Upper lobe of left lung (tissue), 6 donors: ENCODE results near the gene NODAL. TPM values are rescaled to one million over a fixed set of nuclear protein-coding genes. Genes with fewer than 3 reads are reported as not detected.

ENCODE experiments used
- ATAC-seq, 2 donors: fragments of 200-7000 bp; cut with Tn5 transposase; one replicate each; pipeline ENCODE4 v1.9.1; 2022; ENCODE audit warnings: mild to moderate bottlenecking in 2 of 2, moderate library complexity in 2 of 2; ENCODE audit not compliant: low FRiP score in 2 of 2
- DNase-seq, 2 donors: peaks; one replicate each; pipeline ENCODE4 v3.0.0-alpha.2; 2019 to 2020
- H3K27ac ChIP-seq, 4 donors: fragments of 200-600 bp; sonication (generic); one replicate each; pipeline ENCODE4 v1.5.1; 2016 to 2019
- H3K27me3 ChIP-seq, 4 donors: fragments of 200-600 bp; sonication (generic); one replicate each; pipeline ENCODE4 v1.5.1; 2017 to 2019
- H3K36me3 ChIP-seq, 4 donors: fragments of 200-600 bp; sonication (generic); one replicate each; pipeline ENCODE4 v1.5.1; 2016 to 2019
- H3K4me1 ChIP-seq, 4 donors: fragments of 200-600 bp; sonication (generic); one replicate each; pipeline ENCODE4 v1.5.1; 2018 to 2019
- H3K4me3 ChIP-seq, 4 donors: fragments of 200-600 bp; sonication (generic); one replicate each; pipeline ENCODE4 v1.5.1; 2017 to 2019; ENCODE audit warnings: mild to moderate bottlenecking in 2 of 4, moderate library complexity in 1 of 4
- H3K9me3 ChIP-seq, 4 donors: fragments of 200-600 bp; sonication (generic); one replicate each; pipeline ENCODE4 v1.5.1; 2018 to 2019
- EP300 ChIP-seq, 4 donors: sonication (generic); formaldehyde crosslinking; IDR thresholded peaks; one replicate each; pipeline ENCODE4 v1.5.1; 2017; ENCODE audit warnings: antibody characterized with exemption in 4 of 4, control low read depth in 2 of 4
- POLR2A ChIP-seq, 4 donors: fragments of 450-650 bp; IDR thresholded peaks; one replicate each; pipeline ENCODE4 v1.5.1; 2016 to 2017; ENCODE audit warnings: antibody characterized with exemption in 4 of 4, mild to moderate bottlenecking in 2 of 4
- POLR2AphosphoS5 ChIP-seq, 2 donors: sonication (generic); formaldehyde crosslinking; IDR thresholded peaks; one replicate each; pipeline ENCODE4 v1.5.1; 2017; ENCODE audit warnings: antibody characterized with exemption in 2 of 2
- WGBS, 2 donors: methylation state at CpG; one replicate each; pipeline ENCODE4 v1.1.5; 2017 to 2018; 5-methylcytosine and 5-hydroxymethylcytosine counted together
- total RNA-seq, 6 donors: library from RNA; depleted of rRNA in 4 of 6; stranded (reverse); fragments of >200 nt in 4 of 6; gene quantifications; one replicate each; pipeline versions ENCODE4 v1.1.0 to v1.2.1, GENCODE V29; 2016 to 2021
- TF ChIP-seq, protein P1 (sequence below), 6 experiments: fragments of 450-650 bp in 4 of 6; fragments of 200-600 bp in 2 of 6; sonication (generic) in 2 of 6; IDR thresholded peaks; one replicate each; pipeline ENCODE4 v1.5.1; 2016 to 2019; ENCODE audit warnings: antibody characterized with exemption in 6 of 6
- donor health status: DM: no; HTN: no; CAD: no; lungs with moderate emphysema.
- donor health status: DM: no; HTN: yes; CAD: no; lungs with severe emphysema.

NODAL gene
- total RNA-seq, 6 donors from 2014 or later, result not detected

- Histone ChIP-seq H3K9me3 (no peaks in the 10 kb centered on the region), H3K27ac (peak overlapping the region; percentile 80 to 91 (median 90)), H3K4me1 (peaks cover 51 to 69% (median 58%) of the 10 kb centered on the region in 4 donors), H3K27me3 (peaks cover 0 to 10% (median 1%) of the 10 kb centered on the region in 4 donors), H3K36me3 (peaks cover 0 to 15% (median 3%) of the 10 kb centered on the region in 4 donors), H3K4me3 (peak overlapping the region in 1 of 4 donors; percentile 75)
- TF ChIP-seq, protein P1, sequence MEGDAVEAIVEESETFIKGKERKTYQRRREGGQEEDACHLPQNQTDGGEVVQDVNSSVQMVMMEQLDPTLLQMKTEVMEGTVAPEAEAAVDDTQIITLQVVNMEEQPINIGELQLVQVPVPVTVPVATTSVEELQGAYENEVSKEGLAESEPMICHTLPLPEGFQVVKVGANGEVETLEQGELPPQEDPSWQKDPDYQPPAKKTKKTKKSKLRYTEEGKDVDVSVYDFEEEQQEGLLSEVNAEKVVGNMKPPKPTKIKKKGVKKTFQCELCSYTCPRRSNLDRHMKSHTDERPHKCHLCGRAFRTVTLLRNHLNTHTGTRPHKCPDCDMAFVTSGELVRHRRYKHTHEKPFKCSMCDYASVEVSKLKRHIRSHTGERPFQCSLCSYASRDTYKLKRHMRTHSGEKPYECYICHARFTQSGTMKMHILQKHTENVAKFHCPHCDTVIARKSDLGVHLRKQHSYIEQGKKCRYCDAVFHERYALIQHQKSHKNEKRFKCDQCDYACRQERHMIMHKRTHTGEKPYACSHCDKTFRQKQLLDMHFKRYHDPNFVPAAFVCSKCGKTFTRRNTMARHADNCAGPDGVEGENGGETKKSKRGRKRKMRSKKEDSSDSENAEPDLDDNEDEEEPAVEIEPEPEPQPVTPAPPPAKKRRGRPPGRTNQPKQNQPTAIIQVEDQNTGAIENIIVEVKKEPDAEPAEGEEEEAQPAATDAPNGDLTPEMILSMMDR (IDR thresholded peaks at IDR 0.05), result no peak
- TF ChIP-seq POLR2AphosphoS5 (IDR thresholded peaks at IDR 0.05), result peak; percentile 58 to 67
- no peak for TF ChIP-seq POLR2A (IDR thresholded peaks at IDR 0.05)
- DNase-seq (peak; percentile 38 to 44), ATAC-seq (peak in 1 of 2 donors; percentile 62)
- WGBS, 2 donors, result 44 to 46% methylated on average over 3 to 7 of the region's 7 CpGs
Observed at GRCh38 chr10:70481831-70482530, 40.5 kb upstream of the NODAL start.

DNA sequence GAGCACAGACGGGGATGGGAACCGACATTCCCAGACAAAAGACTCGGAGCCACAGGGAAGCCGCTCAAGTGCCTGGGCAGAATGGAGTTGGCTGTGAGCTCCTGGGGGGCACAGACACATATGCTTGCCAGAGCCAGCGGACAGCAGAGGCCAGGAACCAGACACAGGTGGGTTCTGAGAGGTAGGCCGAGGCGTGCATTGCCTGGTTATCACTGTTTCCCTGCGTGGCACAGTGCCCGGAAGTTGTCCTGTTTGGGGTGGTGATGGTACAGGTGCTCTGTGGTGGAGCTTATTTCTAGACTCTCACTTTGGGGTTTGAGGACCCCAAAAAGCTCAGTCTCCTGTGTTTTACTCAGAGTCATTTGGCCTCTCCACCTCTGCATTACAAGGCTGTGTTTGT, 39.6 kb upstream of the NODAL start:
- Histone ChIP-seq H3K27ac (peak overlapping the region; percentile 80 to 91 (median 90)), H3K9me3 (no peaks in the 10 kb centered on the region), H3K4me1 (peaks cover 48 to 69% (median 58%) of the 10 kb centered on the region in 4 donors), H3K36me3 (peaks cover 0 to 8% (median 3%) of the 10 kb centered on the region in 4 donors), H3K27me3 (peaks cover 0 to 10% (median 1%) of the 10 kb centered on the region in 4 donors), H3K4me3 (peak overlapping the region in 1 of 4 donors; percentile 75)
- no peak for DNase-seq
- WGBS, 2 donors, result 71 to 87% methylated on average over 9 of the region's 9 CpGs
- ATAC-seq, result no peak
- TF ChIP-seq POLR2AphosphoS5 (IDR thresholded peaks at IDR 0.05), result no peak
- TF ChIP-seq POLR2A (IDR thresholded peaks at IDR 0.05), result no peak
- TF ChIP-seq, protein P1 (IDR thresholded peaks at IDR 0.05), result no peak
- TF ChIP-seq EP300 (IDR thresholded peaks at IDR 0.05), result no peak

DNA sequence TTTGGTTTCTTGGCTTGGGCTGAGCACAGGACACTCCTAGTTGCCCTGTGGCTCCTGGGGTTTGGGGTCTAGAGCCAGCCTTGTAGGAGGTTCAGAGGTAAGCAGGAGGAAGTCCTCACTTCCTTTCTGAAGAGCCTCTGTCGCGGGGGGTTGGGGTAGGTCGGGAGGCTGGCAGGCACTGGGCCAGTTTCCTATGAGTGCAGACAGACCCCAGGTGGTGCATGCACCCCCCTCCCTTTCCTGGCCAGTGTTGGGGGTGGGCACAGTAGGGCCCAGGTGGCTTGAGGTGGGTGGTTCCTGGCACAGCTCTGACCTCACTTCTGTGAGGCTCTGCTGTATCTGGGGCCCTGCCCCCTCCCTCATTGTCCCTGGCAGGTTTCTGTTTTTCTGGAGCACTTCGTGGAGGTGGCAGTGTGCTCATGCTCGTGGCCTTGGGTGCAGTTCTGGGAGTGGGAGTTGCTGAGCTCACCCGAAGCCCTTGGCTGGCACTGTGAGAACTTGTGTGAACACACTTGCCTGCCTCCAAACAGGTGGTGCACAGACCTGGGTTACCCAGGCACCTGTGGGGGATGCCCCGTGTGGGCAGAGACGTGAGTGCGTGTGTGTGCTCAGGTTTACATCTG, 38.9 kb upstream of the NODAL start:
- DNase-seq (no peak), ATAC-seq (no peak)
- Histone ChIP-seq H3K9me3 (no peaks in the 10 kb centered on the region), H3K36me3 (peaks cover 0 to under 1% (median 0%) of the 10 kb centered on the region in 4 donors), H3K4me1 (peaks cover 40 to 69% (median 58%) of the 10 kb centered on the region in 4 donors), H3K27me3 (peaks cover 0 to 10% (median 1%) of the 10 kb centered on the region in 4 donors), H3K4me3 (peak overlapping the region; percentile 30 to 75 (median 68)), H3K27ac (peak overlapping the region; percentile 80 to 91 (median 90))
- no peak for TF ChIP-seq POLR2A (IDR thresholded peaks at IDR 0.05)
- TF ChIP-seq, protein P1 (IDR thresholded peaks at IDR 0.05), result no peak
- TF ChIP-seq POLR2AphosphoS5 (IDR thresholded peaks at IDR 0.05), result no peak
- TF ChIP-seq EP300 (IDR thresholded peaks at IDR 0.05), result no peak
- WGBS, 2 donors, result 30 to 46% methylated on average over 4 to 9 of the region's 9 CpGs

DNA sequence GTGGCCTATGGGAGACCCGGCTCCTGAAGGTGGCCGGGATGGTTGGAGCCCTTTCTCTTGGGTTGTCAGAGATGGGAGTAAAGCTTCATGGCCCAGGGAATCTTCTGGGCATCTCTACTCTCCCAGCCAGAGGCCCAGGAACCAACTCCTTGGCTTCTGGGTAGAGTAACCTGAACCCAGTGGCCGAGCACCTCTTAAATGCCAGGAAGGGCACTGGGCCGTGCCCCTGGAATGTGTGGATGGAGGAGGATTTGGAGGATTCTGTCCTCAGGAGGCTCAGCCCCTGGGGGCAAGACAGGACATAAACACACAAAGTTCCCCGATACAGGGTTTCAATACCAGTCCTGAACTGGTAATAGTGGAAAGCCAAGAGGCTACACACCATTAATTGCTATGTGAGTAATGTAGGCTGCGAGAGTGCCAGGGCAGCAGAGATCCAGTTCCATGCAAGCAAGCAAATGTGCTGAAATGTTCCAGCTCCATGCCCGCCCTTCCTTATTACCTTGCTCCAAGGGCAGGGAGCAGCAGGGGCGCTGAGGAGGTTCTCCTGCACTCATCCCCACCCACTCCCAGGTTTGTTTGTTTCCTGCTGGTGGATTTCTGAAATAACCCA, 38.3 kb upstream of the NODAL start:
- peak overlapping the region; percentile 80 to 91 (median 90) for H3K27ac ChIP-seq
- TF ChIP-seq POLR2A (IDR thresholded peaks at IDR 0.05), result no peak
- no peak for TF ChIP-seq EP300 (IDR thresholded peaks at IDR 0.05)
- TF ChIP-seq, protein P1 (IDR thresholded peaks at IDR 0.05), result no peak
- TF ChIP-seq POLR2AphosphoS5 (IDR thresholded peaks at IDR 0.05), result no peak
- 49 to 65% methylated on average over 6 to 8 of the region's 8 CpGs for WGBS, 2 donors

More for the DNA sequence above, 38.3 kb upstream of the NODAL start:
- H3K4me3 ChIP-seq, result peak overlapping the region; percentile 30 to 75 (median 68)
- H3K36me3 ChIP-seq, result no peaks in the 10 kb centered on the region
- no peaks in the 10 kb centered on the region for H3K9me3 ChIP-seq
- DNase-seq (no peak), ATAC-seq (no peak)
- H3K4me1 ChIP-seq, result peaks cover 37 to 69% (median 58%) of the 10 kb centered on the region in 4 donors
- peaks cover 0 to 10% (median 1%) of the 10 kb centered on the region in 4 donors for H3K27me3 ChIP-seq
